ENCODE results near the gene CTNNA3.

DNA sequence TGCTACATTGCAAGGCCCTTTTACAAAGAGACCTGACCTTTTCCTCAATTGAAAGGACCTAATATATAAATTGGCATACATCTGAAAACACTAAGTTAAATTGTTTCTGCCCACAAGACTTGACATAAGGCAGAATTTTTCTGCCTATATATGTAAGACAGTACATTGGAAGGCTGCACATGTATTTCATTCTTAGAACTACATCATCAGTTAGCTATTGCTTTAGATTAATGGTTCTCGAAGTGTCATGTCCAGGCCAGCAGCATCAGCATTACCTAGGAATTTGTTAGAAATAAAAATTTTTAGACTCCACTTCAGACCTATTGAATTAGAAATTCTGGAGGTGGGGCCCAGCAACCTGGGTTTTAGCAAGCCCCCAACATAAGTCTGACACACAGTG, 396.2 kb downstream of the CTNNA3 start:
- no peak for TF ChIP-seq POLR2A (IDR thresholded peaks at IDR 0.05)
- TF ChIP-seq, protein P1, sequence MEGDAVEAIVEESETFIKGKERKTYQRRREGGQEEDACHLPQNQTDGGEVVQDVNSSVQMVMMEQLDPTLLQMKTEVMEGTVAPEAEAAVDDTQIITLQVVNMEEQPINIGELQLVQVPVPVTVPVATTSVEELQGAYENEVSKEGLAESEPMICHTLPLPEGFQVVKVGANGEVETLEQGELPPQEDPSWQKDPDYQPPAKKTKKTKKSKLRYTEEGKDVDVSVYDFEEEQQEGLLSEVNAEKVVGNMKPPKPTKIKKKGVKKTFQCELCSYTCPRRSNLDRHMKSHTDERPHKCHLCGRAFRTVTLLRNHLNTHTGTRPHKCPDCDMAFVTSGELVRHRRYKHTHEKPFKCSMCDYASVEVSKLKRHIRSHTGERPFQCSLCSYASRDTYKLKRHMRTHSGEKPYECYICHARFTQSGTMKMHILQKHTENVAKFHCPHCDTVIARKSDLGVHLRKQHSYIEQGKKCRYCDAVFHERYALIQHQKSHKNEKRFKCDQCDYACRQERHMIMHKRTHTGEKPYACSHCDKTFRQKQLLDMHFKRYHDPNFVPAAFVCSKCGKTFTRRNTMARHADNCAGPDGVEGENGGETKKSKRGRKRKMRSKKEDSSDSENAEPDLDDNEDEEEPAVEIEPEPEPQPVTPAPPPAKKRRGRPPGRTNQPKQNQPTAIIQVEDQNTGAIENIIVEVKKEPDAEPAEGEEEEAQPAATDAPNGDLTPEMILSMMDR (IDR thresholded peaks at IDR 0.05) = no peak
- no peak for TF ChIP-seq POLR2AphosphoS5 (IDR thresholded peaks at IDR 0.05)

Measured in upper lobe of left lung (tissue), 4 donors.